CD4-positive, alpha-beta T cell treated with Interleukin-10 for 1 hour (primary cell): ENCODE results near the gene CARNS1.
"Not testable (repeated sequence)": the region's sequence is repeated elsewhere in the genome, so short reads cannot be mapped to it uniquely, and the experiment has no call there.

Source experiments
- DNase-seq: peaks from one replicate; pipeline ENCODE4 v3.0.0-alpha.2; 2020

Gene CARNS1

DNA sequence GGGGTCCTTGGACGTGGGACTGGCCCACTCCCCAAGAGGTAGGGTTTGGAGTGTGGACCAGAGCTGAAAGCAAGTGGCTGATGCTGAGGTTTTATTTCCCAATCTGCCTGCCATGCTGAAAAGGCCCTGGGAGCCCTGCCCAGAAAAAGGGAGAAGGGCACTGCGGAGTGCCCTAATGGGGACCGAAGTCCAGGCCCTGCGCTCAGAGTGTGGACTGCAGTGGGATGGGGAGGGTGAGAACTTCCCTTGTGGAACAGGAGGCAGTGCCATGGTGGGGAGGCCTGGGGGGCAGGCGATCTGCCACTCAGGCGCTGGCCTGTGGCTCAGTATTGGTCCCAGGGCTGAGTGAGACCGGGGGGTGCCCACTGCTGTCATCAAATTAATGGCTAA lies 32.7 kb downstream of the CARNS1 start:
- DNase-seq: no peak

- DNase-seq: no peak
These were observed 33.8 kb downstream of the CARNS1 start for GRCh38 chr11:67449116-67449844.

DNA sequence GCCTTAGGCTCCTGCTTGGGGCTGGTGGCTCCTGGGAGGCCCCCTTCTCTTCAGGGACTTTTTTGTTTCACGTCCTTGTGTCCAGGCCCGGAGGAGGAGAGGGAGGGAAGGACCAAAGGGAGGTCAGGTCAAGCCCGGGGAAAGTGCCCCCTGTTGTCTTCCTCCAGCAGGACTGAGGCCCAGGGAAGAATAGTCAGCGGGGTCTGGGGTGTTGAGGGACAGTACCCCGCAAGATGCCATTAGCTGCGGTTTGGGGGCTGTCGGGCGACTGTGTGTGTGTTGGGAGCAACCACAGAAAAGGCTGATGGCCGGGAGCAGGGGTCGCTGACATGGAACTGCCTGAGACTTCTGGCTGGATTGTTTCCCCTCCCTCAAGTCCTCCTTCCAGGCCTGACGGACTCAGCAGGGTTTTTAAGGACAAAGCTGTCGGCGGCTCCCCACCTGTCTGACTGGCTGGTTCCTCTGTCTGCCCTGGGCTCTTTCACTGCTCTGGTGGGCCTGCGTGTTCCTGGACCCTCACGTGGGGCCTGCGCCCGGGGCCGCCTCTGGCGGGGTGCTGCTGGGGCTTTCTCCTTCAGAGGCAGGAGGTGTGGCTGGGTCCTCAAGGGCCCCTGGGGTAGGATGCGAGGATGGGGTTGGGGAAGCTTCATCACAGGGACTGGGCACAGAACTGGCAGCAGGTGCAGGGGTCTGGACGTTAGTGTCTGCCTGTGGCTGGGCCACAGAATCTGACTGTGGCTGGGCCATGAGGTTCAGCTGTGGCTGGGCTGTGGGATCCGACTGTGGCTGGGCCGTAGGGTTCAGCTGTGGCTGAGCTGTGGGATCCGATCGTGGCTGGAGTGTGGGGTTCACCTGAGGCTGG lies 35.5 kb downstream of the CARNS1 start:
- no peak for DNase-seq

GRCh38 chr11:67451658-67451976 lies 36.1 kb downstream of the CARNS1 start:
- no peak for DNase-seq

DNA sequence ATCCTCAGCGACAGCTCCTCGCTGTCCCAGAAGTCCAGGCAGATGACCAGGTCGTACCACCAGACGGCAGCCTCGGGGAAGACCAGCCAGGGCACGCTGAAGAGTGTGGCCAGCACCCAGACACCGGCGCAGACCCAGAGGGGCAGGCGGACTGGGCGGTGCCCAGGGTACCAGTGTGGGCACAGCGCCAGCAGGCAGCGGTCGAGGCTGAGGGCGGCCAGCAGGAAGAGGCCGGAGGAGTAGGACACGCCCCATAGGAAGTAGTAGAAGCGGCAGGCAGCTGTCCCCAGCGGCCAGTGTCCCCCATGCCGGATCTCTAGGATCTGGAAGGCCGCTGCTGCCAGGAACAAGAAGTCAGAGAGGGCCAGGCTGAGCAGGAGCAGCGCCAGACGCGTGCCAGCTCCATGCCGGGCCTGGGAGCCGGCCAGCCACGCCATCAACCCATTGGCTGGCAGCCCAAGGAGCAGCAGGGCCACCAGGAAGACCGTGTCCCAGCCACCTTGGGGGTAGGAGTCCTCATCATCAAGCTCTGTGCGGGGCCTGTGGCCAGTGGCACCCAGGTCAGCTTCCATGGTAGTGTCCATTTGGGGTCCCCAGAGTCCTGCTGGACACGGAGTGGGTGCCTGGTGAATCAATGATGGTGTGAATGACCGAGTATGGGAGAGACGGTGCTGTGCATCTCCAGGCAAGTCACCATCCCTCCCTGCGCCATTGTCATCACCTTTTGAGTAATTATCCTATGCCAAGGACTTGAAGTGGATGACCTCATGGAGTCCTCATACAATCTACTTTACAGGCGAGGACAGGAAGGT lies 36.9 kb downstream of the CARNS1 start, which contains the start of gene GPR152:
GPR152 (minus strand) TSS at position 589 of the 812 bp plus-strand sequence; CDS start at position 584, 5 bp downstream.
- no peak for DNase-seq

- no peak for DNase-seq
These were observed 38.6 kb downstream of the CARNS1 start for GRCh38 chr11:67453816-67454732.

DNA sequence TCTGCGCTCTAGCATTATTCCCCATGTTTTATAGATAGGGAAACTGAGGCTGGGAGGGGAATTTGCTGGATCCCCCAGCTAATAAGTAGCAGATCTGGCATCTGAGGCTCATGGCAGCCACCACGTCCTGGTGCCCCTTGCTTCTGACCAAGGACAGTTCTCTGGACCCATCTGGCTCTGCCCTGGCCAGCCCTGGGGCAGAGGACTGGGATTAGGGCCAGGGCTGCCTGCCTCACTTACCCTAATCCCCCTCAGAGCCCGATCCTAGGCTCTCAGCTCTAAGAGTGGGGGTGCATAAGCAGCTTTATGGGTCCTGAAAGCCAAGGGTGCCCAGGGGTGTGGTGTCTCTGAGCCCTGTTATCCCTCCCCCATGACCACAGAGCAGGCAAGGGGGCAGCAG lies 39.6 kb downstream of the CARNS1 start, which contains the start of gene CABP4:
CABP4 (plus strand) TSS at position 301 of the 400 bp plus-strand sequence; CDS start at position 371, 70 bp downstream.
- DNase-seq: no peak

GRCh38 chr11:67456068-67456705 lies 40.7 kb downstream of the CARNS1 start:
- no peak for DNase-seq

- no peak for DNase-seq
These were observed 42.0 kb downstream of the CARNS1 start for GRCh38 chr11:67457453-67457852.

DNA sequence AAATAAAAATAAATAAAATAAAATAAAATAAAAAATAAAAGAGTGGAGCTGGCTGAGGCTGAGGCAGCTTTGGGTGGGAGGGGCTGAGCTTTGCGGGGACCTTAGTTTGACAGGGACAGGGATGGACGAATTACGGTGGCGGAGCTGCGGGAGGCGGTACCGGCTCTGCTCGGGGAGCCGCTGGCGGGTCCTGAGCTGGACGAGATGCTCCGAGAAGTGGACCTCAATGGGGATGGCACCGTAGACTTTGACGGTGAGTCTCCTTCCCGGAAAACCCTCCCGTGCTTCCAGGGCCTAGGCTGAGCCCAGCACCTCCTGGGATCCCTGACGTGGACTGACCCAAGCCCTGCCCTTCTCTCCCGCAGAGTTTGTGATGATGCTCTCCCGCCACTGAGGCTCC lies 42.8 kb downstream of the CARNS1 start:
- no peak for DNase-seq

- no peak for DNase-seq
These were observed 47.7 kb downstream of the CARNS1 start for GRCh38 chr11:67463186-67463585.

DNA sequence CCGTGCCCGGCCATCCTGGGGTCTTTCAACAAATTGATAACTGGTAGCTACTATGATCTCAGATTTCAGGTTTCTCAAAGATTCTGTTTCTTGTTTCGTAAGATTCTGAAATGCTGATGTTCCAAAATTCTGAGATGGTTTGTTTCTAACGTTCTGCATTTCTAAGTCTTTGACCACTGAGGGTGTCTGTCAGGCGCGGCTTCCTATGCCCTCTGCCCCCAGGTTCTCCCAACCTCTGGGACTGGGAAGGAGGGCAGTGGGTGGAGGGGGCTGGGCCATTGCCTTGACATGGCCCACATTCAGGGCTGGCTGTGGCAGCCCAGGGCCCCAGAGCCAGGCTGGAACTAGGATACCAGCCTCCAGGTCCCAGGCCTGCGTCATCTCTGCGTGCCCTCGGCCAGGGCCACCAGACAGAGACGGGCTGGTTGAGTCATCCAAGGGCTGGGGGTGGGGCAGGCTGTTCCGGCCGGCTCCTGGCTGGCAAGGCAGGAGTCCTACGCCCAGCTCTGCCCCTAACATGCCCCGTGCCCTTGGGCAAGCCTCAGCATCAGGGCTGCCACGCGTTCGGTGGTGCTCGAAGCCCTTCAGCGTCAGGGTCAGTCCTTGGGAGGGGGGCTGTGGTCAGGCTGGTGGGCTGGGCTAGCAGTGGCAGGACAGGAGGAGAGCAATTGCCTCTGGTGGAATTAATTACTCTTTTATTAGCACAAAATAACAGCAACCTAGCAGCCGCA lies 48.4 kb downstream of the CARNS1 start:
- DNase-seq: no peak

- DNase-seq: peak; percentile 96
These were observed 49.1 kb downstream of the CARNS1 start for GRCh38 chr11:67464411-67465188.

DNA sequence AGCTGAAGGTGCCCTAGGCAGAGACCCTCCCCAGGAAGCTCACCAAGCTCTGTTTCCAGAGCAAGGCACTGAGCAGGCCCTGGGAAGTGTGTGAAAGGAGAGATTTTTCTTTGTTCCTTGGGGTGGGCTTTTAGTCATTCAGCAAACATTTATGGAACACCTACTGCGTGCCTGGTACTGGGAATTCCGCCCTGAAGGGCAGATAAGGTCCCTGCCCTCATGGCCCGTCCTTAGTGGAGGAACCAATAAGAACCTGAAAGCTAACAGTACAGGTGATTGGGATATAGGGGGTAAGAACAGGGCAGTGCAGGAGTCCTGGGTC lies 49.7 kb downstream of the CARNS1 start:
- no peak for DNase-seq

- not testable (repeated sequence) for DNase-seq
These were observed 50.1 kb downstream of the CARNS1 start for GRCh38 chr11:67465530-67465929.

GRCh38 chr11:67466367-67466766 lies 50.9 kb downstream of the CARNS1 start:
- no peak for DNase-seq

DNA sequence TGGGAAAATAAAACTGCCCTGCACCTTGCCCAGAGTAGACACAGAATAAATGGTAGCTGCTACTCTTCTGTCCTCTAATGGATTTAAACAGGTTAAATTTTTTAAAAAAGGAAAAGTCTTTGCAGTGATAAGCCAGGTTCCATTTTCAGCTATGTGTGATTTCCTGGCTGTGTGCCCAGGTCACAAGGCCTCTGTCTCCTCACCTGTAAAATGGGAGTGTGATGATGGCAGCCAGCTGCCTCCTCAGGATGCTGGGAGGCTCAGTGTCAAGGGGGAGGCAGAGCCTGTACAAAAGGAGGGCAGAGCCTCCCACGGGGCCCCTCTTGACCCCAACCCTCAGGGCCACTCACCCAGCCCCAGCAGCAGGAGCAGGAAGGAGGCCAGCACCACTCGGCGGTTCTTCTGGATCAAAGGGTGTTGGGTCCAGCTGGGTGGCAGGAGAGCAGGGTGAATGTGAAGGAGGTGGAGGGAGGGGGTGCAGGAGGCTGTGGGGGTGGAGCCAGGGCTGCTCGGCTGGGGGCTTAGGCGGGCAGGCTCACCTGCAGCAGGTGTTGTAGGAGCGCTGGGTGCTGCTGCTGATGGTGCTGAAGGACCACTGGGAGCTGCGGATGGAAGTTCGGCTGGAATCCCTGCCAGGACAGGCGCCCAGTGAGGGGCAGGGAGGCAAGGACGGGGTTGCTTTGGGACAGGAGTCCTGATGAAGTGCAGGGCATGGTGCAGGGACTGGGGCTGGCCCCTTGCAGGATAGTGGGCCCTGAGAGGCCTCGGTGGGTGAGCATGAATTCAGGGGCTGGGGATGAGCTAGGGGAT lies 51.7 kb downstream of the CARNS1 start:
- DNase-seq: no peak

GRCh38 chr11:67468056-67468455 lies 52.6 kb downstream of the CARNS1 start:
- no peak for DNase-seq

DNA sequence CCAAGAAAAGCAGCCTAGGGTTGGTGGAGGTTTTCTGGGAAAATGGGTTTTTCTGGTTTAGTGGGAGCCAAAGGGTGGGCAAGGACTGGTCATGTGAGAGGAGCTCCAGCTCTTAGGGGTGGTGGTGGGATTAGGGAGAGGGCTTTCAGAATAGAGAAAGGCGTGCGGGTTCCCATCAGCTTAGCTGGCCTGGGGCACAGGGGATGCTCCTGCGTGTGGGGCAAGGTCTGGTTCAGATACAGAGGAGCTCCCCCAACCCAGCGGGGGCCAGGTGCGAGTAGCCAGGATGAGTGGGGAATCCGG lies 52.9 kb downstream of the CARNS1 start:
- no peak for DNase-seq
